Body of pancreas (tissue), 4 donors: ENCODE measurements around the gene OR4E2.

Experiments used
- CTCF ChIP-seq, 7 experiments: fragments of 450-650 bp in 4 of 7; fragments of 200-600 bp in 3 of 7; sonication (generic) in 3 of 7; IDR thresholded peaks; one replicate each; pipeline ENCODE4 v1.5.1; 2016 to 2019; ENCODE audit warnings: antibody characterized with exemption in 7 of 7
- POLR2A ChIP-seq, 3 donors: fragments of 450-650 bp; IDR thresholded peaks; one replicate each; pipeline ENCODE4 v1.6.1; 2016; ENCODE audit warnings: antibody characterized with exemption in 3 of 3, mild to moderate bottlenecking in 2 of 3

GRCh38 chr14:21626491-21627230 is 27.0 kb upstream of the OR4E2 start:
- TF ChIP-seq CTCF (IDR thresholded peaks at IDR 0.05) (no peak), POLR2A (IDR thresholded peaks at IDR 0.05) (no peak)
